SJSA1 (cell line): ENCODE results near the gene TERB1. TPM values are rescaled to one million over a fixed set of nuclear protein-coding genes. Genes with fewer than 3 reads are reported as not detected.

Source experiments
- DNase-seq, 2 experiments: peaks; one replicate each; pipeline ENCODE4 v3.0.0-alpha.2; 2015 to 2020; ENCODE audit warnings: low spot score in 2 of 2, low read depth in 1 of 2
- H3K27ac ChIP-seq: fragments of 250-450 bp; sonication (Bioruptor Pico); 2 replicates; pipeline ENCODE4 v1.5.1; 2020; ENCODE audit warnings: mild to moderate bottlenecking, moderate library complexity
- H3K27me3 ChIP-seq: fragments of 250-450 bp; sonication (Bioruptor Pico); replicated peaks from 2 replicates; pipeline ENCODE4 v1.5.1; 2020; ENCODE audit warnings: mild to moderate bottlenecking, moderate library complexity
- H3K36me3 ChIP-seq: fragments of 250-450 bp; sonication (Bioruptor Pico); 2 replicates; pipeline ENCODE4 v1.5.1; 2020; ENCODE audit warnings: mild to moderate bottlenecking
- H3K4me1 ChIP-seq: fragments of 250-450 bp; sonication (Bioruptor Pico); replicated peaks from 2 replicates; pipeline ENCODE4 v1.6.1; 2021; ENCODE audit warnings: mild to moderate bottlenecking
- H3K4me3 ChIP-seq: fragments of 250-450 bp; sonication (Bioruptor Pico); 2 replicates; pipeline ENCODE4 v1.5.1; 2020; ENCODE audit warnings: mild to moderate bottlenecking
- H3K9me3 ChIP-seq: fragments of 250-450 bp; sonication (Bioruptor Pico); replicated peaks from 2 replicates; pipeline ENCODE4 v1.5.1; 2020; ENCODE audit warnings: mild to moderate bottlenecking
- total RNA-seq: library from RNA; depleted of rRNA; stranded (reverse); fragments of >200 nt; shearing (Covaris generic); gene quantifications from 2 replicates; pipeline ENCODE4 v1.2.3, GENCODE V29; 2014; rRNA removed

The TERB1 gene, protein sequence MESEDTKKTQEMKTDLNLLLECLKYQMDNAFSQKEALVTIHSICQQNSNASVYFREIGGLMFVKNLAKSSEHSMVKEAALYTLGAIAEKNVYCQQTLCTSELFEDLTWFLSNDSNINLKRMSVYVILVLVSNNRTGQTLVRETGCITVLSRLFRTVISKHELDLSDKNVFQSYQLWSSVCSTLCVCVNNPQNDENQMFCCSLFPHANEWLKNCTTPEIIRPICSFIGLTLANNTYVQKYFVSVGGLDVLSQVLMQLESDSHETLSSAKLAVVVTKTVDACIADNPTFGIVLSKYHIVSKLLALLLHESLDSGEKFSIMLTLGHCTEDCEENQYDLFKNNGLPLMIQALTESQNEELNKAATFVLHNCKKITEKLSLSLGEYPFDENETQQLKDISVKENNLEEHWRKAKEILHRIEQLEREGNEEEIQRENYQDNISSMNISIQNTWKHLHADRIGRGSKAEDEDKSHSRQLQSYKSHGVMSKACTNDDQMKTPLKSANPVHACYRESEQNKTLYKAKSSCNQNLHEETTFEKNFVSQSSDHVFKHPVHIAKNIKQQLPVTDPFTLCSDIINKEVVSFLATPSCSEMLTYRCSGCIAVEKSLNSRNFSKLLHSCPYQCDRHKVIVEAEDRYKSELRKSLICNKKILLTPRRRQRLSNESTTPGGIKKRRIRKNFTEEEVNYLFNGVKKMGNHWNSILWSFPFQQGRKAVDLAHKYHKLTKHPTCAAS
- 0.05 TPM in 1 of 2 replicates, not detected in the other for total RNA-seq

DNA sequence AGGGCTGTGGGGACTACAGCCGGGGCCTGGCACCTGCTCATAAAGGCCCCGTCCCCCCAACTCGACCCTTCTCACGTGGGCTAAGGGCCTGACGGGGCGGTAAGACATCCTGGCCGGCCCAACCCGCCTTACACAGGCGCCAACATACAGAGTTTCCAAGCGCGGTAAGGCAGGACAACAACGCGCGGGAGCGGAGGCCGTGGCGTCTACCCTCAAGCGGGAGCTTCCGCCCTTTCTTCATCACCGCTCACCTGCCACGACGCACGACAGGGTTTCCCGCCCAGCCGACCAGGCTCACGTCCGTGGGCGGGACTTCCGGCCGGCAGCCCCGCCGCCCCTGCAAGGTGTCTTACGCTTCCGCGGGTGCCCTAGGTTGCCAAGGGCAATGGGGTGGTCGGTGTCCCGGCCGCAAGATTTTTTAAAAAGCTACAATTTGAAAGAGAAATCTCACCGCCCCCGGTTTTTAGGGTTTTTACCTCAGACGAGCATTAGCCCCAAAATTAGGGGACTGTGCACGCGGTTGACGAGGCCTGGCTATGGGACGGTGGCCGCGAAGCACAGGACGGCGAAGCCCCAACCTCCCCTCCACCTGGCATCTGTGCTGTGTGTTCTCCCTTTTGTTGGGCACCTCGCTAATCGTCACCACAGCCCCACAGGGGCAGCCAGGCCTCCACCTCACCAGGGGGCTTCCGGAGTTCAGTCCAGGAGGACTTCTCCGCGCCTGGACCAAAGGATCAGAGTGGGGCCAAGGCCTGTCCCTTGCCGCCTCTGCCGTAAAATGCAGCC lies at the start of gene TERB1:
TERB1 (minus strand) TSS at position 265 of the 786 bp plus-strand sequence. CDS start 4,786 bp downstream, outside the sequence.
- Histone ChIP-seq H3K9me3 (no peaks in the 10 kb centered on the region), H3K36me3 (peaks cover 17% of the 10 kb centered on the region), H3K4me1 (no peaks in the 10 kb centered on the region), H3K4me3 (no peak within 1 kb of the TSS), H3K27me3 (no peaks in the 10 kb centered on the region), H3K27ac (no peak within 1 kb of the TSS)
- DNase-seq: no peak

DNA sequence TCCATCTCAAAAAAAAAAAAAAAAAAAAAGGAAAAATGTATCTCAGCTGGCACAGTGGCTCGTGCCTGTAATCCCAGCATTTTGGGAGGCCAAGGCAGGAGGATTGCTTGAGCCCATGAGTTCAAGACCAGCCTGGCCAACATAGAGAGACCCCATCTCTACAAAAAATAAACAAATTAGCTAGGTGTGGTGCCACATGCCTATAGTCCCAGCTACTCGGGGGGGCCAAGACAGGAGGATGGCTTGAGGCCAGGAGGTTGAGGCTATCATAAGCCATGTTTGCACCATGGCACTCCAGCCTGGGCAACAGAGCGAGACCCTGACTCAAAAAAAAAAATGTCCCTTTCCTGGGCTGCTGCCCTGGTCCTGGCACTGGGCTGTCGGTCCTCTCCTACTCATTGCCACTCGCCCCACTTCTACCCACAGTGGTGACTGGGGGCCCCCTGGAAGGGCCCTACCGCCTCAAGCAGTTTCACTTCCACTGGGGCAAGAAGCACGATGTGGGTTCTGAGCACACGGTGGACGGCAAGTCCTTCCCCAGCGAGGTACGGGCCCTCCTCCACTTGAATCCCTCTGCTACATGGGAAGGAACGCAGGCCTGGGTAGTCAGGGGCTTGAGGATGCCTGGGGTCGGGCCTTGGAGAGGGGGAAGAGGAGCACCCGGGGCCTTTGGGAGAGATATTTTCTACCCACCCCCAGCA lies 48.9 kb upstream of the TERB1 start:
- H3K27me3 ChIP-seq: peaks cover 17% of the 10 kb centered on the region
- no peaks in the 10 kb centered on the region for H3K36me3 ChIP-seq
- H3K4me1 ChIP-seq: no peaks in the 10 kb centered on the region
- H3K27ac ChIP-seq: no peak overlapping the region
- no peak overlapping the region for H3K4me3 ChIP-seq
- H3K9me3 ChIP-seq: no peaks in the 10 kb centered on the region
- DNase-seq: no peak

DNA sequence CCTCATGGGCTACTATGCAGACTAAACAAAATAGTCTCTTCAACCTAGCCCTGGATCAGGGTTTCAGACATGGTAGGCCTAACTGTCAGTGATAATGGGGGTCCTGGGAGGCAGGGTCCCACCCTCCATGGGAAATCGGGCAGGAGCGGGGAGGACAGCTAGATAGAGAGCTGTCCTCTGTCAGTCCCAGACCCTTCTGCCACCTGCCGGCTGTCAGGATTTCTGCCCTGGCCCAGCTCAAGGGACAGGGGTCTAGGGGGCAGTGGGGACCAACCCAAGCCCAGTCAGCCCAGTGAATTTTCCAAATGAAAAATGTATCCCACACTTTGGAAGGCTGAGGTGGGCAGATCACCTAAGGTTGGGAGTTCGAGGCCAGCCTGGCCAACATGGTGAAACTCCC lies 48.2 kb upstream of the TERB1 start:
- H3K27me3 ChIP-seq: peaks cover 23% of the 10 kb centered on the region
- H3K27ac ChIP-seq: no peak overlapping the region
- no peaks in the 10 kb centered on the region for H3K4me1 ChIP-seq
- H3K9me3 ChIP-seq: no peaks in the 10 kb centered on the region
- H3K4me3 ChIP-seq: no peak overlapping the region
- no peaks in the 10 kb centered on the region for H3K36me3 ChIP-seq
- no peak for DNase-seq

DNA sequence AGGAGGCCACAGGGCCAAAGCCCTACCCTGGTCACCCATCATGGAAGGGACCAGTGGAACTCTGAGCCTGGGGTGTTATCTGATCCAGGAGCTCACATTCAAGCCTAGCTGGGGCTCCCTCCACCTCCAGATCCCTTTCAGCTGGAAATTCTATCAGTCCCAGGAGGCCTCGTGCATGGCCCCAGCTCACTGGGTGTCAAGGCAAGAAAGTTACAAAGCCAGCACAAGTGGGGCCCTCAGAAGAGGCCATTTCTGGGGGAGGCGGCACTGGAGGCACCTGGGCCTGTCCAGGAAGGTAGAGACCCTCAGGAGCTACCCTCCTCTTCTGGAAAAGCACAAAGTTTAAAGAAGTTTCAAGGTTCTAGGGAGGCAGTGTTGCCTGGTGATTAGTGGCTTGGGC lies 47.6 kb upstream of the TERB1 start:
- no peaks in the 10 kb centered on the region for H3K4me1 ChIP-seq
- H3K27ac ChIP-seq: no peak overlapping the region
- no peaks in the 10 kb centered on the region for H3K36me3 ChIP-seq
- peaks cover 27% of the 10 kb centered on the region for H3K27me3 ChIP-seq
- no peaks in the 10 kb centered on the region for H3K9me3 ChIP-seq
- H3K4me3 ChIP-seq: no peak overlapping the region
- DNase-seq: no peak

DNA sequence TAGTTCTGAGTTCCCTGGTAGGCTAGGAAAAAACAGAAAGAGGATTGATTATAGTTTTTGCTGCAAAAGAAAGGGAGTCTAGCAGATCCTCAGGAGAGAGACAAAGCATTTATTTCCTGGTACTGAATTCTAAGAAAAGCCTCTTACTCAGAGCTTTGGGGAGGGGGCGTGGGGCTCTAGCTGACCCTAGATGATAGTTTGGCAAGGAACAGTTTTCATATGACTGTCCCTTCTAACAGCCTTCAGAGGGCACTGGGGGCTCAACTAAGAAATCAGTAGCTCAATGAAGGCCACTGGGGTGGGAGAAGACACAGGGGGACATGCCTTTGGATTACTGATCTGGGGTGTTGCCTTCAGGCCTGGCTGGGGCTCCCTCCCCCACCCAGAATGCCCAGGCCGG lies 46.8 kb upstream of the TERB1 start:
- no peaks in the 10 kb centered on the region for H3K9me3 ChIP-seq
- no peaks in the 10 kb centered on the region for H3K36me3 ChIP-seq
- no peak overlapping the region for H3K4me3 ChIP-seq
- peaks cover 34% of the 10 kb centered on the region for H3K27me3 ChIP-seq
- no peaks in the 10 kb centered on the region for H3K4me1 ChIP-seq
- H3K27ac ChIP-seq: no peak overlapping the region
- DNase-seq: no peak

DNA sequence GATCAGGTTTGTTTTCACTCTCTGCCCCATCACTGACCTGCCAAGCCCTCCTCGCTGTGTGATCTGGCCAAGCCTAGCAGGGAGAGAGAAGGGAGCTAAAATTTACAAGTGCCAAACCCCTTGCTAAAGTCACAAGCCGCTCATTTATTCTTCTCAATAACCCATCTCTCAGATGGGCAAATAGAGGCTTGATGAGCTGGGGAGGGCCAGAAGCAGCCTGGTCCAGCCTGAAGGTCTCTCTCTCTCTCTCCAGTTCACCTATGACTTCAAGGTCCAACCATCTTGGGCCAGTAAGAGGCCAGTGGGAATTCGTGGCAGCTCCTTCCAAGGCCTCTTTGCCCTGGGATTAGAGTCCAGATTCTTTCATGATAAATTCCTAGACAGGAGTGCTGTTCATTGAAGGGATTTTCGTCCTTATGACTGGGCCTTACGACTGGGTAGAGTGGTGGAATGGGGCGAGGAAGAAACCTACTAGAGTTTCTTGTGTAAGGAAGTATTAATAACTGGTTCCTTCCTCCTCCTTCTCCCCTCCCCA lies 46.2 kb upstream of the TERB1 start:
- Histone ChIP-seq H3K27me3 (peaks cover 36% of the 10 kb centered on the region), H3K4me3 (no peak overlapping the region), H3K9me3 (no peaks in the 10 kb centered on the region), H3K4me1 (no peaks in the 10 kb centered on the region), H3K27ac (no peak overlapping the region), H3K36me3 (no peaks in the 10 kb centered on the region)
- no peak for DNase-seq

DNA sequence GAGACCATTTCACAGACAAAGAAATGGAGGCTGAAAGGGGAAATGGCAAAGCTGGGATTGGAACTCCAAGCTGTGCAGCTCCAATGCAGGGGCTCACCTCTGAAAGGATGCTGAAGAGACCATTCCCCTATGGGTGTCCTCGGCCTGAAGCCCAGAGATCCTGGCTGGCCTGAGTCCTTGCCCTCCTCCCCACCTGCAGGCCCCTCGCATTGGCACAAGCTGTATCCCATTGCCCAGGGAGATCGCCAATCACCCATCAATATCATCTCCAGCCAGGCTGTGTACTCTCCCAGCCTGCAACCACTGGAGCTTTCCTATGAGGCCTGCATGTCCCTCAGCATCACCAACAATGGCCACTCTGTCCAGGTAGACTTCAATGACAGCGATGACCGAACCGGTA lies 45.4 kb upstream of the TERB1 start:
- DNase-seq: no peak
- Histone ChIP-seq H3K36me3 (no peaks in the 10 kb centered on the region), H3K9me3 (no peaks in the 10 kb centered on the region), H3K27ac (no peak overlapping the region), H3K4me1 (no peaks in the 10 kb centered on the region), H3K27me3 (peaks cover 38% of the 10 kb centered on the region), H3K4me3 (no peak overlapping the region)

DNA sequence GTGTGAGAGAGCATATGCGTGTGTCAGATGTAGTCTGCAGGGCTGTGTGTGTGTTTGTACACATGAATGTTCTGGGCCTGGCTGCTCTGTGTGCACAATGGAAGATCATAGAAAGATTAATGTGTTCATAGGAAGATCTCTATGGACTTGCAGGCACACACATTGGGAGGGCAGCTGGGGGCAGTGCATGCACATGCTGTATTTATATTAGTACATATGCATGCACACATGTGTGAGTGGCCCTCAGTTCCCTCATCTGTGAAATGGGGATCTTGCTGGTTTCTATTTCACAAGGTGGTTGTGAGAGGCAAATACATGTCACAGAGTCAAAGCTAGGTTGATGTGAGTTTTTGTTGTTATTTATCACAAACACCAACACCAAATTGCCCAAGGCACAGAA lies 44.9 kb upstream of the TERB1 start:
- DNase-seq: no peak
- no peaks in the 10 kb centered on the region for H3K36me3 ChIP-seq
- no peak overlapping the region for H3K27ac ChIP-seq
- no peaks in the 10 kb centered on the region for H3K9me3 ChIP-seq
- H3K4me3 ChIP-seq: no peak overlapping the region
- no peaks in the 10 kb centered on the region for H3K4me1 ChIP-seq
- H3K27me3 ChIP-seq: peaks cover 38% of the 10 kb centered on the region

DNA sequence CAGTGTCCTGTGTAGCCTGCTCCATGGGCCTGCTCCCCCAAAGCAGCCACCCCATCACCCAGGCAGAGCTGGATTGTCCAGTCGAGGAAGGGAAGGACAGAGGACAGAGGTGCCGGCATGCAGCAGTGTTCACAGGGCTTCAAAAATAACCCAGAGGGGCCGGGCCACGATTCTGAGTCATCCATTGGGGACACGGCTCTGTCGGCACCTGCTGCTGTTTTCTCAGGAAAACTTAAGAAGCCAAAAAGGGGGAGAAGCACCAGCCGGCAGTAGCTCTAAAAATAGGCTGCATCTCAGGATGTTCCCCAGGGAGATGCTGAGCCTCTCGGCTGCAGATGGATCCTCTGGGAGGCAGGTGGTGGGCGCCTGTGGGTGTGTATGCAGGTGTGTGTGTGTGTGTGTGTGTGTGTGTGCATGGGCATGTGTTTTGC lies 44.4 kb upstream of the TERB1 start:
- no peaks in the 10 kb centered on the region for H3K4me1 ChIP-seq
- no peaks in the 10 kb centered on the region for H3K9me3 ChIP-seq
- peaks cover 38% of the 10 kb centered on the region for H3K27me3 ChIP-seq
- no peak overlapping the region for H3K4me3 ChIP-seq
- no peak overlapping the region for H3K27ac ChIP-seq
- no peaks in the 10 kb centered on the region for H3K36me3 ChIP-seq
- DNase-seq: no peak

DNA sequence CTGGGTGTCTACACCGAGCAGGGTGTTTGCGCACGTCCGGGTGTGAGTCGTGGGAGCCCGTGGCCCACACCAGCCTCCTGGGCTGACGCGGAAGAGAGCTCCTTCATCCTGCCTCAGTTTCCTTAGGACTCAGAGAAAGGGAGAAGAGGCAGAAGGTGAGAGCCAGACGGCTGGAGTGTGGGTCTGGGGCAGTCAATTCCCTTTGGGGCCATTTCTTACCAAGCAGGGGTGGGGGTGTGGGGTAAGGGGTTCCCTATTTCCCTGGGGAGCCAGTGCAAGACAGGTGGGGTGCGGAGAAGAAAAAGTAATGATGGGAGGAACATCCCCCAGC lies 43.7 kb upstream of the TERB1 start:
- H3K36me3 ChIP-seq: no peaks in the 10 kb centered on the region
- peaks cover 41% of the 10 kb centered on the region for H3K27me3 ChIP-seq
- no peaks in the 10 kb centered on the region for H3K9me3 ChIP-seq
- H3K4me1 ChIP-seq: no peaks in the 10 kb centered on the region
- H3K4me3 ChIP-seq: no peak overlapping the region
- DNase-seq: no peak
- no peak overlapping the region for H3K27ac ChIP-seq

DNA sequence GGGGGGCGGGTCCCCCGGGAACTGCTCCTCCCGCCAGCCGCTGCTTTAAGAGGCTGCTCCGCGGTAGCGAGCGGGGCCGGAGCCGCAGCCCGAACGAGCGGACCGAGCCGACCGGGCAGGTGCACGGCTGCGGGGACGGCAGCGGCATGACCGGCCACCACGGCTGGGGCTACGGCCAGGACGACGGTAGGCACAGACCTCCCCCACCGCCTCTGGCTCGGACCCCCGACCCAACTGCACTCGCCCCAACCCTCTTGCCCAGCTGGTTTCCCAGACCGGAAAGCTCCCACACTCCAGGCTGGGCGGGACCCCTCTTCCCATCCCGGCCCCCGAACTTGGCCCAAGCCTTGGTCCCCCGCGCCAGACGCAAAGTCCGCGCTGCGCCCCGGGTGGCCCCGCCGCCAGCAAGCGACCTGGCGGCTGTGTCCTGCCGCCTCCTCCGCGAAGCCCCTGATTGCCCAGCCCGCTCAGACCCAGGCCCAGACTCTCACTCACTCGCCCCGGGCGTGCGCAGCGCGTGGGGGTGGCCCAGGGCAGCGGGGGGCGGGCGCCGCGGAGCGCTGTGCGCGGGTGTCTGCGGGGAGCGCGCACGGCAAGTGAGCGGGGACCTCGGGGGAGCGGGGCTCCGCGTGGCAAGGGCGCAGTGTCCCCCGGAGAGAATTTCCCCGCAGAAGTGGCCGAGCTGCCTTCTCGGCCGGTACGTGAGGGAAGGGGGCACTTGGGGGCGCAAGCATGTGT lies 43.1 kb upstream of the TERB1 start, which contains the start of gene CA7:
CA7 (plus strand) TSS at position 73 of the 738 bp plus-strand sequence; CDS start at position 147, 74 bp downstream.
- peaks cover 43% of the 10 kb centered on the region for H3K27me3 ChIP-seq
- no peaks in the 10 kb centered on the region for H3K36me3 ChIP-seq
- H3K4me3 ChIP-seq: no peak within 1 kb of the TSS
- H3K27ac ChIP-seq: no peak within 1 kb of the TSS
- DNase-seq: no peak
- H3K9me3 ChIP-seq: no peaks in the 10 kb centered on the region
- no peaks in the 10 kb centered on the region for H3K4me1 ChIP-seq

DNA sequence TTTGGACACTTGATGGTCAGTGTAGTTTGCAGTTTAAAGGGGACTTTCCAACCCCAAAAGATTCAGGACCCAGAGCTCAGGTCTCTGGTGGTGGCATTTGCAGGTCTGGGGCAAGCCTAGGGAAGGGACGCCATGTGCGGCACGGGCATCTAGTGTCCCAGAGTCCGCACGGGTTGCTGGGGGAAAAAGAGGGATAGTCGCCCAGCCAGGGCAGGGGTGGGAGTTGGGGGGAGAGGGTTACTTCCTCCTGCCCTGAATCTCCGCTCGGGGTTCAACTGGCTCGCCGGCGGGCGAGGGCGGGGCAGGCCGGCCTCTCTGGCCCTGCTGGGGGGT lies 42.6 kb upstream of the TERB1 start:
- H3K36me3 ChIP-seq: no peaks in the 10 kb centered on the region
- H3K27me3 ChIP-seq: peaks cover 43% of the 10 kb centered on the region
- H3K4me1 ChIP-seq: no peaks in the 10 kb centered on the region
- no peaks in the 10 kb centered on the region for H3K9me3 ChIP-seq
- H3K27ac ChIP-seq: no peak overlapping the region
- no peak for DNase-seq
- H3K4me3 ChIP-seq: no peak overlapping the region

DNA sequence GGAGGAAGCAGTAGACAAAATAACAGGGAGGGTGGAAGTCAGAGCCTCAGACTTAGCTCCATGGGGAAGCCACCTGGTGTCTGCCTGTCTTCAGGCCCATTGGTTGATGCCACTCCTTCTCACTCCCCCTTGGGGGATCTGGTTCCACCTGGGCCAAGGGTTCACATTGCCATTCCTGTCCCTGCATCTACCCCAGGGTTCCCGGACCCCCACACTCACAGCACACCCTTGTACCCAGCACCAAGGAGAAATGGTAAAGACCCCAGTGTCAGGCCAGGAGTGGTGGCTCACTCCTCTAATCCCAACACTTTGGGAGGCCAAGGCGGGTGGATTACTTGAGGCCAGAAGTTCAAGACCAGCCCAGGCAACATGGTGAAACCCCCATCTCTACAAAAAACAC lies 41.8 kb upstream of the TERB1 start:
- peaks cover 47% of the 10 kb centered on the region for H3K27me3 ChIP-seq
- H3K4me1 ChIP-seq: no peaks in the 10 kb centered on the region
- H3K36me3 ChIP-seq: no peaks in the 10 kb centered on the region
- no peak overlapping the region for H3K4me3 ChIP-seq
- H3K9me3 ChIP-seq: no peaks in the 10 kb centered on the region
- DNase-seq: no peak
- H3K27ac ChIP-seq: no peak overlapping the region
